ENCODE data around the gene CYP4F3.
"Not testable (repeated sequence)": the region's sequence is repeated elsewhere in the genome, so short reads cannot be mapped to it uniquely, and the experiment has no call there.

CYP4F3 gene

GRCh38 chr19:15669891-15670290, 29.2 kb downstream of the CYP4F3 start:
- no peak for DNase-seq (ENCODE audit: low read depth in 2 of 2)

GRCh38 chr19:15671237-15671821, 30.6 kb downstream of the CYP4F3 start:
- no peak for DNase-seq (ENCODE audit: low read depth in 2 of 2)

- no peak for DNase-seq (ENCODE audit: low read depth in 2 of 2)
Observed at GRCh38 chr19:15671891-15672579, 31.3 kb downstream of the CYP4F3 start.

DNA sequence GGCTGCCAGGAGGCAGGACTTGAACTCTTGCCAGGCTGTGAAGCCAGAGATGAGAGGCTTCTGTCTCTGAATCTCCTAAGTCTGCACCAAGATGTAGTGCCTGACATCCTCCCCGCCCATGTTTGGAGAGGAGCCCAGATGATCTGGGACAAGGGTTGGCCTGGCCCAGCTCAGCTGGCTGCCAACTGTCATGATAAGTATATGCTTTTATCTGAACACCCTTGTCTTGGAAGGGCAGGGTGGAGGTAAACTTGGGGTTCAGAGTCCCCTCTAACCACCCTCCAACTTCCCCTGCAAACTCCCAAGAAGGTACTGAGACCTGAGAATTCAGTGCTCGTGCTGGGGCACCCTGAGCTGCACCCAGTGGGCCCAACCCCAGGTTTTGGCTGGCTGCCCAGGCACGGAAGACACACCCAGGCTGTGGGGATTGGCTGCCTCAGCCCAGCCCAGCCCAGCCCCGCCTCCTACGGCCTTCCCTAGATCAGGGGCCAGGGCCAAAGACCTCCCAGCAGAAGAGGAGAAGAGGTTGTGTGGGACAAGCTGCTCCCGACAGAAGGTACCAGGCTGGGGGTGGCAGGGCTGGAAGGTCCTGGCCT, 32.0 kb downstream of the CYP4F3 start, which contains the start of gene CYP4F12:
Gene CYP4F12 (plus strand): TSS at position 508 of the 596 bp plus-strand sequence. CDS start 443 bp downstream, outside the sequence.
- no peak for DNase-seq (ENCODE audit: low read depth in 2 of 2)

GRCh38 chr19:15673176-15673654, 32.5 kb downstream of the CYP4F3 start:
- DNase-seq (ENCODE audit: low read depth in 2 of 2) = no peak

GRCh38 chr19:15675560-15675959, 34.9 kb downstream of the CYP4F3 start:
- no peak for DNase-seq (ENCODE audit: low read depth in 2 of 2)

DNA sequence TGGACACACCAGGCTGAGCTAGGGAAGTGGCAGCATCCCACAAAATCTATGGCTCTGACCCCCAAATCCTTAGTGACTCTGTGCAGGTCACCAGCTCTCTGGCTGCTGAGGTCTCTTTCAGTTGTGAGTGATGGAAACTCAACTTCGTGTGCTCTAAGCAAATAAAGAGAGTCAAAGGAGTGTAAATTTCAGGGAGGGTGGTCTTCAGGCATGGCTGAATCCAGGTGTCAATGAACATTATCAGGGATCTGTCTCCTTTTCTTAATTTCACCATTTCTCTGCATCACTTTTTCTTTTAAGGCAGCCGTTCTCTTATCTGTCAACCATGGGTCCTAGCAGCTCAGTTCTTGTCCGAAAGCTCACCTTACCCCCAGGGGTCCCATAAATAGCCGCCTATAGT, 38.4 kb downstream of the CYP4F3 start:
- no peak for DNase-seq (ENCODE audit: low read depth in 2 of 2)

GRCh38 chr19:15679865-15680264, 39.2 kb downstream of the CYP4F3 start:
- not testable (repeated sequence) for DNase-seq (ENCODE audit: low read depth in 2 of 2)

DNA sequence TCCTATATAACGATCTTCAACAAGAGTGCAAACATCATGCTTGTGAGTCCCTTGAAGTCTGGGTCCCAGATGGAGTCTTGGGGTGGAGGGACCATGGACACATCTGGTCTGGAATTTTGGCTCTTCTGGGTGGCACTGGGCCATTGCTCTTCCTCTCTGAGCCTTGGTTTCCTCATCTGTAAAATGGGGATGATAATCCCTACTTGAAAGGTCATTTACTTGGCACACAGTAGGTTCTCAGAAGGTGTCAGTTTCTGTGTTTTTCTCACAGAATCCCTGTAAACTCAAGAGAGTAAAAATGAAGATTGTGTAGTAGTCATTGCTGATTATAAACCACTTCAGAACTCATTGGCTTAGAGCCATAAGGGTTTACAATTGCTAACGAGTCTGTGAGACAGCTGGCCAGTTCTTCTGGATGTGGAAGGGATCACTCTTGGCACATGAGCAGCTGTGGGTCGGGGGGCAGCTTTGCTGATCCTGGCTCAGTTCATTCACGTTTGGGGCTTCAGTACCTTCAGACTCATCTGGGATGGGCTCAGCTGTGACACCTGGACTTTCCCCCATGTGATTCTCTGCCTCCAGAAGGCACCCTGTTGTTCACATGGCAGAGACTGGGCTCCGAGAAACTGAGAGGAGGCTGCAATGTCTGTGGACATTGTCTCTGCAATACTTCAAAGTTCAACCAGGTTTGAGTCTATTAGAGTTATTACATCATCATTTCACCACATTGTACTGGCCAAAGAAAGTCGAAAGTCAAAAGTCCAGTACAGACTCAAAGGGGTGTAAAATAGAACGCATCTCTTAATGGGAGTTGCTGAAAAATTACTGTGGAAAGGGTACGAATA, 40.0 kb downstream of the CYP4F3 start:
- no peak for DNase-seq (ENCODE audit: low read depth in 2 of 2)

- DNase-seq (ENCODE audit: low read depth in 2 of 2) = no peak
Observed at GRCh38 chr19:15683411-15683810, 42.7 kb downstream of the CYP4F3 start.

- DNase-seq (ENCODE audit: low read depth in 2 of 2) = no peak
Observed at GRCh38 chr19:15684828-15685227, 44.1 kb downstream of the CYP4F3 start.

- no peak for DNase-seq (ENCODE audit: low read depth in 2 of 2)
Observed at GRCh38 chr19:15696654-15697194, 56.0 kb downstream of the CYP4F3 start.

- DNase-seq (ENCODE audit: low read depth in 2 of 2) = no peak
Observed at GRCh38 chr19:15701757-15702533, 61.2 kb downstream of the CYP4F3 start.

DNA sequence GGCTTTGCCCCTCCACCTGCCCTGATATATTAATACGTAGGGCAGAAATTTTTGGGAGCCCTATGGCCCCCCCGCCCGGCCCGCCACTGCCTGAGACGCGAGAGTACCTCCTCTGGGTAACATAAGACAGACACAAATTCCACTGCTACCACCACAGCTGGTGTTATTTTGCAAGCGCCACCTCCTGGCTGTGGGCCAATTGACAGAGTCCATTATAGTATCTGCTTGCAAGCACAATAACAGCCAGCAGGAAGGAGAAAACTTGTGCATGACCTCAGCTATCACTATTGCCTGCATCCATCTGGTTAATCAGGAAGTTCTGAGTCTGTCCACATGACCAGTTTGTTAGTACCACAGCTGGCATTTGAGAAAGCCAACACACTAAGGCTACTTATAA, 61.8 kb downstream of the CYP4F3 start:
- peak; percentile 1 to 3 for DNase-seq (ENCODE audit: low read depth in 2 of 2)
